Suprapubic skin (tissue), 4 donors: ENCODE results near the gene PTPRH. TPM values are rescaled to one million over a fixed set of nuclear protein-coding genes. Genes with fewer than 3 reads are reported as not detected.

Experiments used
- DNase-seq, 2 donors: peaks; one replicate each; pipeline ENCODE4 v3.0.0-alpha.2; 2019; ENCODE audit warnings: low spot score in 2 of 2
- H3K27ac ChIP-seq: fragments of 200-600 bp; sonication (generic); one replicate; pipeline ENCODE4 v1.5.1; 2019
- H3K27me3 ChIP-seq: fragments of 200-600 bp; sonication (generic); one replicate; pipeline ENCODE4 v1.5.1; 2019
- H3K36me3 ChIP-seq: fragments of 200-600 bp; sonication (generic); one replicate; pipeline ENCODE4 v1.5.1; 2019
- H3K4me1 ChIP-seq: fragments of 200-600 bp; sonication (generic); one replicate; pipeline ENCODE4 v1.5.1; 2019
- H3K4me3 ChIP-seq: fragments of 200-600 bp; sonication (generic); one replicate; pipeline ENCODE4 v1.5.1; 2019; ENCODE audit warnings: mild to moderate bottlenecking
- H3K9me3 ChIP-seq: fragments of 200-600 bp; sonication (generic); one replicate; pipeline ENCODE4 v1.5.1; 2019
- CTCF ChIP-seq, 2 donors: fragments of 200-600 bp in 1 of 2; fragments of 450-650 bp in 1 of 2; sonication (generic) in 1 of 2; IDR thresholded peaks; one replicate each; pipeline ENCODE4 v1.5.1; 2016 to 2019; ENCODE audit warnings: antibody characterized with exemption in 2 of 2, mild to moderate bottlenecking in 1 of 2, moderate library complexity in 1 of 2
- EP300 ChIP-seq: sonication (generic); formaldehyde crosslinking; IDR thresholded peaks from one replicate; pipeline ENCODE4 v1.6.1; 2017; ENCODE audit warnings: antibody characterized with exemption
- POLR2A ChIP-seq, 2 donors: fragments of 450-650 bp; IDR thresholded peaks; one replicate each; pipeline ENCODE4 v1.6.1; 2017; ENCODE audit warnings: antibody characterized with exemption in 2 of 2, mild to moderate bottlenecking in 2 of 2, moderate library complexity in 2 of 2
- POLR2AphosphoS5 ChIP-seq, 3 donors: sonication (generic); formaldehyde crosslinking; IDR thresholded peaks; one replicate each; pipeline ENCODE4 v1.6.1; 2017; ENCODE audit warnings: antibody characterized with exemption in 3 of 3
- WGBS: methylation state at CpG from one replicate; pipeline ENCODE4 v1.1.5; 2018; 5-methylcytosine and 5-hydroxymethylcytosine counted together
- total RNA-seq, 4 donors: library from RNA; depleted of rRNA; stranded (reverse); fragments of >200 nt; gene quantifications; one replicate each; pipeline ENCODE4 v1.1.0, GENCODE V29; 2016

Gene PTPRH
- total RNA-seq, 4 donors from 2014 or later, result 0.34 to 1.4 (median 1.1) TPM; not detected in 1

- Histone ChIP-seq H3K9me3 (no peaks in the 10 kb centered on the region), H3K36me3 (no peaks in the 10 kb centered on the region), H3K27me3 (peaks cover 99% of the 10 kb centered on the region), H3K4me3 (no peak overlapping the region), H3K4me1 (peaks cover 34% of the 10 kb centered on the region), H3K27ac (no peak overlapping the region)
- DNase-seq, result no peak
- WGBS, result 20% methylated on average over 2 of the region's 2 CpGs
- TF ChIP-seq POLR2A (IDR thresholded peaks at IDR 0.05) (no peak), POLR2AphosphoS5 (IDR thresholded peaks at IDR 0.05) (no peak), EP300 (no peak), CTCF (IDR thresholded peaks at IDR 0.05) (no peak)
Observed at GRCh38 chr19:55176076-55176475, 33.2 kb downstream of the PTPRH start.

DNA sequence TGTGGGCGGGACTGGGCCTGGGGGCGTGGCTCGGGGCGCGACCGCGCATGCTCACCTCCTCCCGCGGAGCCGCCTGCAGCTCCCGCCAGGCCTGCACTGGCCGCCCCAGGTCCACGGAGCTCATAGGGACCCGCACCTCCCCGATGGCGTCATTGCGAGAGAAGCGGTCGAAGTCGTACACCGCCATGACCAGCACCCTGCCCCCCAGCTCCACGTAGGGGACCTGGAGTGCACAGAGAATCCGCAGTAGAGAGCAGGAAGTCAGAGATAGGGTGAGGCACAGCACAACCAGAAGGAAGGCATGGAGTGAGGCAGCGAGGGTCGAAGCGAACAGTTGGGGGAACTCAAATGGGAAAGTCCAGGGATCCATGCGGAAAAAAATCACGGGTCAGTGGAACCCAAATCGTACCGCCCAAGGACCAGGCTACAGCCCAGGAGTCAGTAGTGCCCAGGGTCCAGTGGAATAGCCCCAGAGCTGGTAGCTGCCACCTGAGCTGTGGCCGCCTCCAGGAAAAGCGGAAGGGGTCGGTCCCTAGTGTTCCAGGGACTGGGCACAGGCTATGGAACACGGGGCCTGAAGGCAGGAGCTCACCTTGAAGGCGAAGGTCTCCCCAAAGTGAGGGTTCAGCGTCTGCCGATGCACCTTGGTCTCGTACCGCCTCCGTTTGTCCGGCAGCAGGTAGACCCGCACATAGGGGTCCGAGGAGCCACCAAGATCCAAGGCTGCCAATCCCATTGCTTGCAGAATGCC is 34.0 kb downstream of the PTPRH start:
- DNase-seq, result no peak
- Histone ChIP-seq H3K27ac (no peak overlapping the region), H3K36me3 (no peaks in the 10 kb centered on the region), H3K27me3 (peaks cover 99% of the 10 kb centered on the region), H3K4me3 (no peak overlapping the region), H3K4me1 (peaks cover 33% of the 10 kb centered on the region), H3K9me3 (no peaks in the 10 kb centered on the region)
- 40% methylated on average over 36 of the region's 43 CpGs for WGBS
- TF ChIP-seq CTCF (IDR thresholded peaks at IDR 0.05) (no peak), EP300 (no peak), POLR2AphosphoS5 (IDR thresholded peaks at IDR 0.05) (no peak), POLR2A (IDR thresholded peaks at IDR 0.05) (no peak)

GRCh38 chr19:55174425-55175116 is 34.7 kb downstream of the PTPRH start:
- Histone ChIP-seq H3K9me3 (no peaks in the 10 kb centered on the region), H3K27ac (no peak overlapping the region), H3K27me3 (peaks cover 98% of the 10 kb centered on the region), H3K4me1 (peaks cover 25% of the 10 kb centered on the region), H3K4me3 (no peak overlapping the region), H3K36me3 (no peaks in the 10 kb centered on the region)
- 38% methylated on average over 10 of the region's 21 CpGs for WGBS
- no peak for DNase-seq
- TF ChIP-seq POLR2AphosphoS5 (IDR thresholded peaks at IDR 0.05) (no peak), POLR2A (IDR thresholded peaks at IDR 0.05) (no peak), EP300 (no peak), CTCF (IDR thresholded peaks at IDR 0.05) (no peak)

DNA sequence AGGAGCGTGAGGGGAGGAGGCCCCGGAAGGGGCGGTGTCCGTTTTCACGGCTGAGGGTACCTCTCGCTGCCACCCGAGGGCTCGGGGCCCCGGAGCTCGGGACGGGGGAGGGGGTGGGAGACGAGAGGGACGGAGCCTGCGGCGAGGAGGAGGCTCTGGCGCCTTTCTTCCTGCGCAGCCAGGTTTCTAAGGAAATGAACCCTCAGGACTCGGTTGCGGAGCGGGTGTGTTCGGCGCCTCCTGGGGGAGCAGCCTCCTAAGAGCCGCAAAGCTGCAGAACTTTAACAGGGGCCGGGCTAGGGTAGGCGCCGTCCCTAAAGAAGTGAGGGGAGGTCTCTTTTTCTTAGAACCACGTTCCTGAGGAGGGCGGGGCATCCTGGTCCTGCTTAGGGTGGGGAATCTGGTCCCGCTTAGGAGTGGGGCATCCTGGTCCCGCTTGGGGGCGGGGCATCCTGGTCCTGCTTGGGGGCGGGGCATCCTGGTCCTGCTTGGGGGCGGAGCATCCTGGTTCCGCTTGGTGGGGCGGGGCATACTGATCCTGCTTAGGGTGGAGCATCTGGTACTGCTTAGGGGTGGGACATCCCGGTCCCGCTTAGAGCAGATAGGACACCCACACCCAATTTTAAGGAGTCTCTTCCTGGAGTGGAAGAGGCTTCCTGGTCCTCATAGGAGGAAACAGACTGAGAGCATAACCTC is 35.4 kb downstream of the PTPRH start:
- no peaks in the 10 kb centered on the region for H3K36me3 ChIP-seq
- H3K27me3 ChIP-seq, result peaks cover 98% of the 10 kb centered on the region
- no peak overlapping the region for H3K27ac ChIP-seq
- TF ChIP-seq POLR2A (IDR thresholded peaks at IDR 0.05), result no peak
- no peak for TF ChIP-seq POLR2AphosphoS5 (IDR thresholded peaks at IDR 0.05)
- TF ChIP-seq EP300, result no peak
- 0% methylated on average over 17 of the region's 37 CpGs for WGBS
- H3K4me1 ChIP-seq, result peaks cover 18% of the 10 kb centered on the region
- no peaks in the 10 kb centered on the region for H3K9me3 ChIP-seq
- peak overlapping the region; percentile 37 for H3K4me3 ChIP-seq
- DNase-seq, result no peak

GRCh38 chr19:55173186-55173713 is 36.1 kb downstream of the PTPRH start:
- Histone ChIP-seq H3K9me3 (no peaks in the 10 kb centered on the region), H3K4me3 (peak overlapping the region; percentile 37), H3K36me3 (no peaks in the 10 kb centered on the region), H3K27me3 (peaks cover 97% of the 10 kb centered on the region), H3K4me1 (peaks cover 17% of the 10 kb centered on the region), H3K27ac (no peak overlapping the region)
- 3% methylated on average over 22 of the region's 32 CpGs for WGBS
- no peak for DNase-seq
- TF ChIP-seq POLR2A (IDR thresholded peaks at IDR 0.05) (no peak), EP300 (no peak), CTCF (IDR thresholded peaks at IDR 0.05) (no peak), POLR2AphosphoS5 (IDR thresholded peaks at IDR 0.05) (no peak)
